ENCODE results near the gene SART1.
A peak's percentile ranks its signal among the peaks of the same experiment; 100 is the strongest.

SART1 gene

GRCh38 chr11:65952052-65952521 is 9.4 kb upstream of the SART1 start:
- Histone ChIP-seq H3K9me3 (ENCODE audit: severe bottlenecking) (no peaks in the 10 kb centered on the region), H3K4me3 (ENCODE audit: low read depth, low read length) (no peak overlapping the region), H3K27ac (no peak overlapping the region), H3K36me3 (no peaks in the 10 kb centered on the region), H3K27me3 (ENCODE audit: insufficient read depth, low read depth, severe bottlenecking) (no peaks in the 10 kb centered on the region)
- DNase-seq: no peak
- no peak for TF ChIP-seq CTCF (IDR thresholded peaks at IDR 0.05; ENCODE audit: low read depth, low read length)

GRCh38 chr11:65953471-65953870 is 8.1 kb upstream of the SART1 start:
- no peaks in the 10 kb centered on the region for H3K27me3 ChIP-seq (ENCODE audit: insufficient read depth, low read depth, severe bottlenecking)

GRCh38 chr11:65954771-65955170 is 6.8 kb upstream of the SART1 start:
- Histone ChIP-seq H3K27me3 (ENCODE audit: insufficient read depth, low read depth, severe bottlenecking) (no peaks in the 10 kb centered on the region), H3K4me3 (ENCODE audit: low read depth, low read length) (no peak overlapping the region), H3K9me3 (ENCODE audit: severe bottlenecking) (no peaks in the 10 kb centered on the region), H3K27ac (no peak overlapping the region), H3K36me3 (no peaks in the 10 kb centered on the region)
- no peak for DNase-seq
- no peak for TF ChIP-seq CTCF (IDR thresholded peaks at IDR 0.05; ENCODE audit: low read depth, low read length)

More at GRCh38 chr11:65953471-65953870, 8.1 kb upstream of the SART1 start:
- Histone ChIP-seq H3K9me3 (ENCODE audit: severe bottlenecking) (no peaks in the 10 kb centered on the region), H3K4me3 (ENCODE audit: low read depth, low read length) (no peak overlapping the region), H3K36me3 (no peaks in the 10 kb centered on the region), H3K27ac (no peak overlapping the region)
- DNase-seq: no peak
- TF ChIP-seq CTCF (IDR thresholded peaks at IDR 0.05; ENCODE audit: low read depth, low read length): no peak

- Histone ChIP-seq H3K27me3 (ENCODE audit: insufficient read depth, low read depth, severe bottlenecking) (no peaks in the 10 kb centered on the region), H3K36me3 (no peaks in the 10 kb centered on the region; the same call in 1 of the 2 replicates), H3K9me3 (ENCODE audit: severe bottlenecking) (no peaks in the 10 kb centered on the region), H3K27ac (no peak overlapping the region), H3K4me3 (ENCODE audit: low read depth, low read length) (no peak overlapping the region)
- no peak for DNase-seq
- no peak for TF ChIP-seq CTCF (IDR thresholded peaks at IDR 0.05; ENCODE audit: low read depth, low read length)
These were observed 3.2 kb upstream of the SART1 start for GRCh38 chr11:65958291-65958690.

- Histone ChIP-seq H3K36me3 (peaks cover 3% of the 10 kb centered on the region), H3K9me3 (ENCODE audit: severe bottlenecking) (no peaks in the 10 kb centered on the region), H3K27me3 (ENCODE audit: insufficient read depth, low read depth, severe bottlenecking) (no peaks in the 10 kb centered on the region), H3K27ac (no peak overlapping the region), H3K4me3 (ENCODE audit: low read depth, low read length) (no peak overlapping the region)
- no peak for DNase-seq
- no peak for TF ChIP-seq CTCF (IDR thresholded peaks at IDR 0.05; ENCODE audit: low read depth, low read length)
These were observed 2.6 kb upstream of the SART1 start for GRCh38 chr11:65958774-65959420.

GRCh38 chr11:65960824-65961266 is 689 bp upstream of the SART1 start:
- Histone ChIP-seq H3K9me3 (ENCODE audit: severe bottlenecking) (no peaks in the 10 kb centered on the region), H3K36me3 (peaks cover 22% of the 10 kb centered on the region), H3K27me3 (ENCODE audit: insufficient read depth, low read depth, severe bottlenecking) (no peaks in the 10 kb centered on the region), H3K4me3 (ENCODE audit: low read depth, low read length) (peak overlapping the region; percentile 83), H3K27ac (peak overlapping the region; percentile 89)
- no peak for DNase-seq
- no peak for TF ChIP-seq CTCF (IDR thresholded peaks at IDR 0.05; ENCODE audit: low read depth, low read length)
